HEK293T (cell line): ENCODE data around the gene BID.

ENCODE experiments used
- ARNT ChIP-seq: fragments of 450-650 bp; IDR thresholded peaks from 2 replicates; pipeline ENCODE4 v1.6.1; 2017; ENCODE audit warnings: mild to moderate bottlenecking
- BHLHE40 ChIP-seq: fragments of 450-650 bp; IDR thresholded peaks from 2 replicates; pipeline ENCODE4 v1.6.1; 2016; ENCODE audit warnings: mild to moderate bottlenecking, moderate library complexity, borderline replicate concordance
- ELF4 ChIP-seq: fragments of 450-650 bp; IDR thresholded peaks from 2 replicates; pipeline ENCODE4 v1.6.1; 2017; ENCODE audit warnings: antibody characterized with exemption
- FOXA1 ChIP-seq: fragments of 450-650 bp; IDR thresholded peaks from 2 replicates; pipeline ENCODE4 v1.6.1; 2016; ENCODE audit warnings: mild to moderate bottlenecking
- FOXM1 ChIP-seq: fragments of 450-650 bp; IDR thresholded peaks from 2 replicates; pipeline ENCODE4 v1.6.1; 2017; ENCODE audit warnings: mild to moderate bottlenecking, borderline replicate concordance
- HDGF ChIP-seq: fragments of 450-650 bp; IDR thresholded peaks from 2 replicates; pipeline ENCODE4 v1.6.1; 2017; ENCODE audit warnings: antibody characterized with exemption, borderline replicate concordance
- L3MBTL2 ChIP-seq: fragments of 450-650 bp; conservative IDR thresholded peaks from 2 replicates; pipeline ENCODE4 v1.6.1; 2016; ENCODE audit warnings: mild to moderate bottlenecking
- LEF1 ChIP-seq: fragments of 450-650 bp; IDR thresholded peaks from 2 replicates; pipeline ENCODE4 v1.6.1; 2017; ENCODE audit warnings: mild to moderate bottlenecking, borderline replicate concordance
- NFRKB ChIP-seq: fragments of 450-650 bp; IDR thresholded peaks from 2 replicates; pipeline ENCODE4 v1.6.1; 2016; ENCODE audit warnings: mild to moderate bottlenecking, moderate library complexity
- PKNOX1 ChIP-seq: fragments of 450-650 bp; IDR thresholded peaks from 2 replicates; pipeline ENCODE4 v1.6.1; 2016
- SUZ12 ChIP-seq: fragments of 450-650 bp; IDR thresholded peaks from 2 replicates; pipeline ENCODE4 v1.6.1; 2016; ENCODE audit warnings: mild to moderate bottlenecking
- ZNF384 ChIP-seq: fragments of 450-650 bp; IDR thresholded peaks from 2 replicates; pipeline ENCODE4 v1.6.1; 2016

DNA sequence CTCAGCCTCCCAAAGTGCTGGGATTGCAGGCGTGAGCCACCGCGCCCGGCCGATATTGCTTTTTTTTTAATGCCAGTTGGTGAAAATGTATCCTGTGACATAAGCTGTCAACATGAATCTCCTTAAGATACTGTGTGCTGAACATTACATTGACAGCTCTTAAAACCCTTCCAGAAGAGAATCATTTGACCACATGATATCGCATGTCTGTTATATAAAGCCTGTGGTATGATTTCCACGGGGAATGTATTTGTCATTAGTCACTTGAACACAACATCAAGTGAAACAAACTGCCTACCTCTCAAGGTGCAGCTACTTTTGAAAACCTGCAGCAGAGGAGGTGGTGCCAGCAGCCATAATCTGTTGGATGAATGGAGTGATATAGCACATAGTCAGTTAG lies 68.7 kb downstream of the BID start:
- TF ChIP-seq LEF1 (no peak), FOXA1 (no peak), ELF4 (no peak), BHLHE40 (no peak), FOXM1 (no peak), PKNOX1 (no peak), SUZ12 (no peak), ARNT (no peak), NFRKB (no peak), HDGF (no peak), ZNF384 (no peak), L3MBTL2 (no peak)
